WERI-Rb-1 (cell line): ENCODE results near the gene TOP2A.
A peak's percentile ranks its signal among the peaks of the same experiment; 100 is the strongest.

Source experiments
- DNase-seq: peaks from one replicate; pipeline ENCODE4 v3.0.0-alpha.2; 2020
- H3K27ac ChIP-seq: fragments of 250-450 bp; sonication (Bioruptor Pico); 2 replicates; pipeline ENCODE4 v1.5.1; 2020; ENCODE audit warnings: mild to moderate bottlenecking, moderate library complexity
- H3K27me3 ChIP-seq: fragments of 250-450 bp; sonication (Bioruptor Pico); 2 replicates; pipeline ENCODE4 v1.5.1; 2021; ENCODE audit warnings: mild to moderate bottlenecking, low read depth, moderate library complexity; ENCODE audit not compliant: insufficient read depth, severe bottlenecking
- H3K36me3 ChIP-seq: fragments of 250-450 bp; sonication (Bioruptor Pico); 2 replicates; pipeline ENCODE4 v1.5.1; 2020; ENCODE audit warnings: mild to moderate bottlenecking, moderate library complexity
- H3K4me3 ChIP-seq: 2 replicates; pipeline ENCODE4 v1.5.1; 2011; ENCODE audit warnings: low read depth, mild to moderate bottlenecking, control low read depth, low read length
- H3K9me3 ChIP-seq: fragments of 250-450 bp; sonication (Bioruptor Pico); 2 replicates; pipeline ENCODE4 v1.5.1; 2021; ENCODE audit warnings: mild to moderate bottlenecking, moderate library complexity; ENCODE audit not compliant: severe bottlenecking
- CTCF ChIP-seq: IDR thresholded peaks from 2 replicates; pipeline ENCODE4 v1.5.1; 2011; ENCODE audit warnings: low read depth, mild to moderate bottlenecking, control low read depth, inconsistent platforms, low read length

The TOP2A gene

GRCh38 chr17:40348136-40348504, 69.6 kb downstream of the TOP2A start:
- no peaks in the 10 kb centered on the region for H3K9me3 ChIP-seq
- H3K27ac ChIP-seq, result no peak overlapping the region
- no peak for DNase-seq
- peaks cover 39% of the 10 kb centered on the region for H3K36me3 ChIP-seq
- no peaks in the 10 kb centered on the region for H3K27me3 ChIP-seq
- no peak for TF ChIP-seq CTCF
- H3K4me3 ChIP-seq, result no peak overlapping the region

- no peak overlapping the region for H3K4me3 ChIP-seq
- TF ChIP-seq CTCF, result no peak
- no peaks in the 10 kb centered on the region for H3K9me3 ChIP-seq
- H3K27me3 ChIP-seq, result no peaks in the 10 kb centered on the region
- H3K27ac ChIP-seq, result peak overlapping the region; percentile 15; the same call in 1 of the 2 replicates
- no peak for DNase-seq
- H3K36me3 ChIP-seq, result peaks cover 33% of the 10 kb centered on the region
Measured at GRCh38 chr17:40347319-40348135, 70.2 kb downstream of the TOP2A start.

- Histone ChIP-seq H3K4me3 (no peak overlapping the region), H3K36me3 (peaks cover 25% of the 10 kb centered on the region), H3K9me3 (no peaks in the 10 kb centered on the region), H3K27ac (peak overlapping the region; percentile 15; the same call in 1 of the 2 replicates), H3K27me3 (no peaks in the 10 kb centered on the region)
- DNase-seq, result no peak
- TF ChIP-seq CTCF, result no peak
Measured at GRCh38 chr17:40346765-40347158, 70.9 kb downstream of the TOP2A start.

DNA sequence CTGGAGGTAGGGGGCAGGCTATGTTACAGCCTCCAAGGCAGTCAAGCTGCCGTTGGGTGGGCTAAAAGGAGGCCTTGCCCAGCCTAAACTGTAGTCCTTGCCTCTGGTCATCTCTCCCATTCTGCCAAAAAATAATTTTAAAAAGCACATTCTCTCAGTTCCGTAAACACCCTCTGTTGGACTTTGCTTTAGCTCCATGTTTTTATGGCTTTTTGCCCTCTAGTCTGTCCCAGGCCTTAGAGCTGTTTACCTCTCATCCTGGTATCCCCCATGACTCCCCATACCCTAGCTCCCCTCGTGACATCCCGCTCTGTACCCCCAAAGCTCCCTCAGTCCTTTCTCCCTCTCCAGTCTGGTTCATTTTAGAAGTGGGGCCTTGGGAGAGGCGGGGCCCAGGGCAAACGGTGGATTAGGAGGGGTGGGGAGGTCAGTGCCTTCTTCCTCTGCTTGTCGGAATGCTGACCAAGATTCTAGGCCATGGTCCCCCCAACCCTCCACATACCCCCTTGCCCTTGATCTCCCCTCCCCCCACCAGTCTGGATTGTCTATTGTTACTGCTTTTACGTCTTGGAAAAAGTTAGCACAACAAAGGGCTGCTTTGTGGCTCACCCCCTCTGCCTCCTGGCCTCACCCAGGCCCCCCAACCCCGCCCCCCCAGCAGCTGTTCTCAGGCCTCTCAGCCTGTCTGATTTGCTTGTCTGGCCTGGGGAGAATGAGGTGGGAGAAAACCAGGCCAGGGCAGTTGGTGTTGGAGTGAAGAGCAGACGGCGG, 71.5 kb downstream of the TOP2A start:
- H3K27ac ChIP-seq, result peak overlapping the region; percentile 69
- no peak for TF ChIP-seq CTCF
- no peaks in the 10 kb centered on the region for H3K9me3 ChIP-seq
- peak overlapping the region; percentile 53 for H3K4me3 ChIP-seq
- peaks cover 23% of the 10 kb centered on the region for H3K36me3 ChIP-seq
- no peaks in the 10 kb centered on the region for H3K27me3 ChIP-seq
- no peak for DNase-seq

GRCh38 chr17:40345161-40345993, 72.3 kb downstream of the TOP2A start:
- peaks cover 23% of the 10 kb centered on the region for H3K36me3 ChIP-seq
- peak; percentile 89 for DNase-seq
- H3K27me3 ChIP-seq, result no peaks in the 10 kb centered on the region
- H3K9me3 ChIP-seq, result no peaks in the 10 kb centered on the region
- no peak for TF ChIP-seq CTCF
- H3K27ac ChIP-seq, result peak overlapping the region; percentile 69
- H3K4me3 ChIP-seq, result peak overlapping the region; percentile 53
